GM12892 (cell line): Measurements from ENCODE around the gene ANGEL2.

Experiments used
- POLR2A ChIP-seq: IDR thresholded peaks from 2 replicates; pipeline ENCODE4 v1.6.1; 2011; ENCODE audit warnings: low read depth, low read length, control low read depth
- TAF1 ChIP-seq: IDR thresholded peaks from 2 replicates; pipeline ENCODE4 v1.6.1; 2011; ENCODE audit warnings: low read depth, mild to moderate bottlenecking, control low read depth, low read length, borderline replicate concordance

DNA sequence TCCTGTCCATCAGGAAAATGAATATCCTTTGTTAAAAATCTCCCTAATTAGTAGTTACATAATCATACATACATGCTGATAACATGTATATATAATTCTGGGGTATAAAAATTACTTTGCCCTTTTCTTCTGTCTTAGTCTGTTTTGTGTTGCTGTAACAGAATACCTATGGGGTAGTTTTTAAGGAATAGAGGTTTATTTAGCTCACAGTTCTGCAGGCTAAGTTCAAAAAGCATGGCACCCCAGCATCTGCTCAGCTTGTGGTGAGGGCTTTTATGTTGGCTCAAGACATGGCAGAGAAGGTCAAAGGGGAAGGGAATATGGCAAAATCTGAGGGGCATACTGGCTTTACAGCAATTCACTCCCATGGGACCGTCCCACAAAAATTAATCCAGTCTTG is 19.0 kb upstream of the ANGEL2 start:
- no peak for TF ChIP-seq POLR2A
- no peak for TF ChIP-seq TAF1
